Activated CD4-positive, alpha-beta memory T cell treated with anti-CD3 and anti-CD28 coated beads, Interleukin-2, amount 10 ng/mL, durations not matched to agents 7 days and 5 days (primary cell): ENCODE measurements around the gene PMPCA. TPM values are rescaled to one million over a fixed set of nuclear protein-coding genes. Genes with fewer than 3 reads are reported as not detected.
"Not testable (repeated sequence)": the region's sequence is repeated elsewhere in the genome, so short reads cannot be mapped to it uniquely, and the experiment has no call there.

ENCODE experiments used
- CTCF ChIA-PET: fragments of 350-600 bp; sonication (Branson Sonifier 250); formaldehyde crosslinking; loops from one replicate; lab custom pipeline; 2021; ENCODE audit warnings: antibody characterized with exemption, inconsistent platforms; lab: Charles Lee
- POLR2A ChIA-PET: fragments of 350-600 bp; sonication (Branson Sonifier 250); formaldehyde crosslinking; loops from one replicate; lab custom pipeline; 2021; ENCODE audit warnings: antibody characterized with exemption; lab: Charles Lee
- DNase-seq: peaks from one replicate; pipeline ENCODE4 v3.0.0-alpha.2; 2020
- H3K27ac Mint-ChIP-seq: one replicate; pipeline ENCODE4 v1.8.0; 2021; ENCODE audit warnings: mild to moderate bottlenecking, mixed read lengths
- H3K27me3 Mint-ChIP-seq: one replicate; pipeline ENCODE4 v1.8.0; 2021; ENCODE audit warnings: mixed read lengths
- H3K36me3 Mint-ChIP-seq: one replicate; pipeline ENCODE4 v1.8.0; 2021; ENCODE audit warnings: low read depth, mixed read lengths
- H3K4me1 Mint-ChIP-seq: one replicate; pipeline ENCODE4 v1.8.0; 2021; ENCODE audit warnings: mixed read lengths
- H3K4me3 Mint-ChIP-seq: one replicate; pipeline ENCODE4 v1.8.0; 2021; ENCODE audit warnings: mild to moderate bottlenecking, mixed read lengths
- H3K9me3 Mint-ChIP-seq: one replicate; pipeline ENCODE4 v1.8.0; 2021; ENCODE audit warnings: mixed read lengths
- total RNA-seq, 2 experiments: library from RNA; stranded (reverse); gene quantifications; one replicate each; pipeline ENCODE4 v1.2.3, GENCODE V29; 2021

PMPCA gene
- total RNA-seq, 2 experiments from 2014 or later, result 56.6 to 62.2 TPM

GRCh38 chr9:136399176-136400037 is 11.1 kb upstream of the PMPCA start:
- CTCF ChIA-PET, result interaction anchor here (1.5 to 2.9 kb wide), 2 partner anchors 10 to 11 kb away, joined by 3 to 22 read pairs; partner anchors contain the start of genes ENTR1 and PMPCA
- H3K27ac Mint-ChIP-seq, result peak overlapping the region; percentile 78

GRCh38 chr9:136400038-136400834 is 10.2 kb upstream of the PMPCA start, which contains the start of gene SNAPC4:
SNAPC4 (minus strand) TSS chr9:136400170; CDS start chr9:136398428, 1,742 bp downstream.
- peaks cover 61% of the 10 kb centered on the region for H3K4me1 Mint-ChIP-seq
- POLR2A ChIA-PET, result interaction anchor here (0.8 to 3.6 kb wide), 7 partner anchors 10 to 39 kb away, joined by 3 to 27 read pairs (median 5); partner anchors contain the start of genes DNLZ, ENTR1 and PMPCA

More at GRCh38 chr9:136399176-136400037, 11.1 kb upstream of the PMPCA start:
- H3K36me3 Mint-ChIP-seq, result peaks cover 44% of the 10 kb centered on the region
- POLR2A ChIA-PET, result interaction anchor here (0.9 to 3.3 kb wide), 6 partner anchors 10 to 39 kb away, joined by 3 to 27 read pairs (median 4); partner anchors contain the start of genes ENTR1 and PMPCA
- H3K9me3 Mint-ChIP-seq, result no peaks in the 10 kb centered on the region
- peaks cover 52% of the 10 kb centered on the region for H3K4me1 Mint-ChIP-seq
- H3K4me3 Mint-ChIP-seq, result peak overlapping the region; percentile 83
- peak; percentile 42 for DNase-seq
- H3K27me3 Mint-ChIP-seq, result no peaks in the 10 kb centered on the region

GRCh38 chr9:136401173-136401922 is 9.1 kb upstream of the PMPCA start:
- CTCF ChIA-PET, result interaction anchor here (0.6 to 3.9 kb wide), 8 partner anchors 9 to 684 kb away, joined by 3 to 31 read pairs (median 6); partner anchors contain the start of genes DNLZ, ENTR1 and PMPCA

More at GRCh38 chr9:136400038-136400834, 10.2 kb upstream of the PMPCA start, which contains the start of gene SNAPC4:
- Mint-ChIP-seq H3K27ac (peak within 1 kb of the TSS; percentile 78), H3K36me3 (peaks cover 47% of the 10 kb centered on the region), H3K9me3 (no peaks in the 10 kb centered on the region), H3K4me3 (peak within 1 kb of the TSS; percentile 83), H3K27me3 (no peaks in the 10 kb centered on the region)
- CTCF ChIA-PET, result interaction anchor here (0.6 to 3.9 kb wide), 9 partner anchors 10 to 685 kb away, joined by 3 to 31 read pairs (median 6); partner anchors contain the start of genes DNLZ, ENTR1 and PMPCA
- DNase-seq, result peak; percentile 89

GRCh38 chr9:136402067-136402466 is 8.4 kb upstream of the PMPCA start:
- H3K9me3 Mint-ChIP-seq, result no peaks in the 10 kb centered on the region
- H3K27ac Mint-ChIP-seq, result peak overlapping the region; percentile 73
- H3K4me3 Mint-ChIP-seq, result no peak overlapping the region
- DNase-seq, result no peak
- CTCF ChIA-PET, result interaction anchor here (1.8 to 3.9 kb wide), 4 partner anchors 9 to 39 kb away, joined by 6 to 31 read pairs (median 14); partner anchors contain the start of genes DNLZ, ENTR1 and PMPCA
- peaks cover 72% of the 10 kb centered on the region for H3K4me1 Mint-ChIP-seq
- peaks cover 47% of the 10 kb centered on the region for H3K36me3 Mint-ChIP-seq
- no peaks in the 10 kb centered on the region for H3K27me3 Mint-ChIP-seq
- POLR2A ChIA-PET, result interaction anchor here (3.3 to 3.6 kb wide), 2 partner anchors 8 to 39 kb away, joined by 23 to 27 read pairs; partner anchors contain the start of genes DNLZ, ENTR1 and PMPCA

More at GRCh38 chr9:136401173-136401922, 9.1 kb upstream of the PMPCA start:
- POLR2A ChIA-PET, result interaction anchor here (0.8 to 3.6 kb wide), 5 partner anchors 9 to 38 kb away, joined by 4 to 27 read pairs (median 6); partner anchors contain the start of genes DNLZ, ENTR1 and PMPCA
- Mint-ChIP-seq H3K9me3 (no peaks in the 10 kb centered on the region), H3K27me3 (no peaks in the 10 kb centered on the region), H3K4me1 (peaks cover 68% of the 10 kb centered on the region), H3K27ac (peak overlapping the region; percentile 44), H3K4me3 (peak overlapping the region; percentile 41), H3K36me3 (peaks cover 50% of the 10 kb centered on the region)
- DNase-seq, result no peak

GRCh38 chr9:136403538-136403914 is 6.9 kb upstream of the PMPCA start:
- CTCF ChIA-PET, result interaction anchor here (1.0 to 3.9 kb wide), 2 partner anchors 40 to 136 kb away, joined by 3 to 31 read pairs; partner anchors contain the start of gene DNLZ
- POLR2A ChIA-PET, result interaction anchor here (0.7 to 3.6 kb wide), 8 partner anchors 19 to 837 kb away, joined by 3 to 23 read pairs (median 4); partner anchors contain the start of gene DNLZ
- Mint-ChIP-seq H3K9me3 (no peaks in the 10 kb centered on the region), H3K4me1 (peaks cover 74% of the 10 kb centered on the region), H3K27me3 (no peaks in the 10 kb centered on the region), H3K27ac (peak overlapping the region; percentile 93), H3K4me3 (peak overlapping the region; percentile 66), H3K36me3 (peaks cover 55% of the 10 kb centered on the region)
- DNase-seq, result peak; percentile 85

- ChIA-PET CTCF (interaction anchor here (0.6 to 3.9 kb wide), 3 partner anchors 18 to 135 kb away, joined by 3 to 31 read pairs (median 3); partner anchors contain the start of gene DNLZ), POLR2A (interaction anchor here (0.7 to 3.6 kb wide), 9 partner anchors 8 to 836 kb away, joined by 3 to 23 read pairs (median 4); partner anchors contain the start of gene DNLZ)
- Mint-ChIP-seq H3K27ac (peak overlapping the region; percentile 93), H3K36me3 (peaks cover 56% of the 10 kb centered on the region), H3K4me3 (peak overlapping the region; percentile 66), H3K9me3 (no peaks in the 10 kb centered on the region), H3K27me3 (no peaks in the 10 kb centered on the region), H3K4me1 (peaks cover 74% of the 10 kb centered on the region)
- DNase-seq, result peak; percentile 57
Observed at GRCh38 chr9:136403915-136404800, 6.3 kb upstream of the PMPCA start.

- Mint-ChIP-seq H3K4me3 (peak overlapping the region; percentile 66), H3K4me1 (peaks cover 78% of the 10 kb centered on the region), H3K27ac (peak overlapping the region; percentile 93), H3K36me3 (peaks cover 59% of the 10 kb centered on the region), H3K27me3 (no peaks in the 10 kb centered on the region), H3K9me3 (no peaks in the 10 kb centered on the region)
- CTCF ChIA-PET, result interaction anchor here (0.6 kb wide), 1 partner anchor 19 kb away, joined by 3 read pairs; no protein-coding TSS in a partner anchor
- POLR2A ChIA-PET, result interaction anchor here (0.9 to 2.0 kb wide), 5 partner anchors 9 to 134 kb away, joined by 3 to 7 read pairs (median 3); partner anchors contain the start of gene DNLZ
- no peak for DNase-seq
Observed at GRCh38 chr9:136404801-136405136, 5.7 kb upstream of the PMPCA start.

- no peak for DNase-seq
- Mint-ChIP-seq H3K36me3 (peaks cover 61% of the 10 kb centered on the region), H3K27me3 (no peaks in the 10 kb centered on the region), H3K27ac (peak overlapping the region; percentile 93), H3K4me3 (no peak overlapping the region), H3K9me3 (no peaks in the 10 kb centered on the region), H3K4me1 (peaks cover 78% of the 10 kb centered on the region)
- ChIA-PET CTCF (no interaction called here), POLR2A (interaction anchor here (1.8 to 2.0 kb wide), 2 partner anchors 21 to 42 kb away, joined by 5 to 7 read pairs; partner anchors contain the start of gene DNLZ)
Observed at GRCh38 chr9:136405481-136405880, 5.0 kb upstream of the PMPCA start.

GRCh38 chr9:136405904-136406303 is 4.6 kb upstream of the PMPCA start:
- H3K27ac Mint-ChIP-seq, result peak overlapping the region; percentile 93
- not testable (repeated sequence) for H3K4me3 Mint-ChIP-seq

GRCh38 chr9:136407061-136407460 is 3.4 kb upstream of the PMPCA start:
- H3K27ac Mint-ChIP-seq, H3K9me3 Mint-ChIP-seq, H3K4me3 Mint-ChIP-seq, H3K27me3 Mint-ChIP-seq, CTCF ChIA-PET, DNase-seq: not testable (repeated sequence)
- H3K4me1 Mint-ChIP-seq, result peaks cover 77% of the 10 kb centered on the region
- H3K36me3 Mint-ChIP-seq, result peaks cover 57% of the 10 kb centered on the region
- POLR2A ChIA-PET, result interaction anchor here (1.8 kb wide), 1 partner anchor 22 kb away, joined by 5 read pairs; no protein-coding TSS in a partner anchor

More at GRCh38 chr9:136405904-136406303, 4.6 kb upstream of the PMPCA start:
- POLR2A ChIA-PET, result interaction anchor here (1.8 to 2.0 kb wide), 2 partner anchors 21 to 43 kb away, joined by 5 to 7 read pairs; partner anchors contain the start of gene DNLZ
- H3K9me3 Mint-ChIP-seq, H3K27me3 Mint-ChIP-seq, CTCF ChIA-PET, DNase-seq: not testable (repeated sequence)
- peaks cover 61% of the 10 kb centered on the region for H3K36me3 Mint-ChIP-seq
- H3K4me1 Mint-ChIP-seq, result peaks cover 74% of the 10 kb centered on the region
